Ishikawa (cell line): ENCODE results near the gene MYO5C.
A peak's percentile ranks its signal among the peaks of the same experiment; 100 is the strongest.

Source experiments
- CEBPB ChIP-seq: IDR thresholded peaks from 2 replicates; pipeline ENCODE4 v1.6.1; 2012
- EGR1 ChIP-seq: IDR thresholded peaks from 2 replicates; pipeline ENCODE4 v1.6.1; 2012
- FOXM1 ChIP-seq: IDR thresholded peaks from 2 replicates; pipeline ENCODE4 v1.6.1; 2012; ENCODE audit warnings: low read depth, borderline replicate concordance
- RAD21 ChIP-seq: IDR thresholded peaks from 2 replicates; pipeline ENCODE4 v1.6.1; 2012; ENCODE audit warnings: low read depth
- REST ChIP-seq: IDR thresholded peaks from 2 replicates; pipeline ENCODE4 v1.6.1; 2012; ENCODE audit warnings: low read depth, mild to moderate bottlenecking
- TCF12 ChIP-seq: IDR thresholded peaks from 2 replicates; pipeline ENCODE4 v1.6.1; 2012; ENCODE audit warnings: low read depth
- TEAD4 ChIP-seq: IDR thresholded peaks from 2 replicates; pipeline ENCODE4 v1.6.1; 2012
- YY1 ChIP-seq: IDR thresholded peaks from 2 replicates; pipeline ENCODE4 v1.6.1; 2012; ENCODE audit warnings: low read depth

- no peak for TF ChIP-seq REST
- TF ChIP-seq TCF12 = no peak
- TF ChIP-seq FOXM1 = no peak
- no peak for TF ChIP-seq CEBPB
- TF ChIP-seq TEAD4 = 0 out of 2 replicates have a peak, but pooled peaks have one; percentile 24
- peak; percentile 89 for TF ChIP-seq RAD21
- no peak for TF ChIP-seq EGR1
- no peak for TF ChIP-seq YY1
Observed at GRCh38 chr15:52256366-52256765, 39.2 kb downstream of the MYO5C start.
